IMR-90 (cell line): ENCODE data around the gene ADSS1. TPM values are rescaled to one million over a fixed set of nuclear protein-coding genes. Genes with fewer than 3 reads are reported as not detected.

Experiments
- ATAC-seq: fragments of 200-7000 bp; cut with Tn5 transposase; 2 replicates; pipeline ENCODE4 v1.9.1; 2020; ENCODE audit warnings: low read depth, mild to moderate bottlenecking, moderate library complexity
- BruUV-seq: library from RNA; stranded (reverse); fragments of 400-500 nt; replicated peaks from 2 replicates; lab custom pipeline; 2021; lab: Mats Ljungman, UMichigan
- CTCF ChIA-PET: fragments of 300-600 bp; formaldehyde crosslinking; extraction: SDS; loops from one replicate; lab custom pipeline; 2021; ENCODE audit warnings: antibody characterized with exemption; lab: Yijun Ruan, JAX
- POLR2A ChIA-PET: fragments of 300-600 bp; sonication (Branson Sonifier 250); formaldehyde crosslinking; loops from one replicate; lab custom pipeline; 2022; ENCODE audit warnings: antibody characterized with exemption; ENCODE audit not compliant: unreplicated experiment; lab: Charles Lee
- DNase-seq: peaks from one replicate; pipeline ENCODE4 v3.0.0; 2013
- H2AFZ ChIP-seq: replicated peaks from 2 replicates; pipeline ENCODE3; 2013; ENCODE audit warnings: low read length, mild to moderate bottlenecking; ENCODE audit not compliant: poor library complexity
- H2AK5ac ChIP-seq: 2 replicates; pipeline ENCODE4 v1.6.1; 2013; ENCODE audit warnings: low read depth, low read length, inconsistent platforms
- H2AK9ac ChIP-seq: replicated peaks from 2 replicates; pipeline ENCODE3; 2013; ENCODE audit warnings: mild to moderate bottlenecking, low read depth, low read length, moderate library complexity; ENCODE audit not compliant: poor library complexity
- H2BK120ac ChIP-seq: 2 replicates; pipeline ENCODE4 v1.6.1; 2013; ENCODE audit warnings: low read depth, low read length, inconsistent platforms
- H2BK15ac ChIP-seq: 3 replicates; pipeline ENCODE4 v1.6.1; 2013; ENCODE audit warnings: low read depth, low read length, inconsistent platforms
- H2BK20ac ChIP-seq: 2 replicates; pipeline ENCODE4 v1.6.1; 2013; ENCODE audit warnings: low read depth, mild to moderate bottlenecking, inconsistent platforms, low read length, moderate library complexity
- H2BK5ac ChIP-seq: 2 replicates; pipeline ENCODE4 v1.6.1; 2013; ENCODE audit warnings: mild to moderate bottlenecking, low read depth, low read length, inconsistent platforms; ENCODE audit not compliant: poor library complexity, severe bottlenecking
- H3K14ac ChIP-seq: replicated peaks from 2 replicates; pipeline ENCODE4 v1.6.1; 2013; ENCODE audit warnings: low read depth, low read length, inconsistent platforms
- H3K18ac ChIP-seq: 2 replicates; pipeline ENCODE4 v1.6.1; 2013; ENCODE audit warnings: low read depth, low read length, control low read depth
- H3K23ac ChIP-seq: 2 replicates; pipeline ENCODE4 v1.6.1; 2013; ENCODE audit warnings: low read depth, low read length, inconsistent platforms
- H3K27ac ChIP-seq: 2 replicates; pipeline ENCODE4 v1.5.1; 2013; ENCODE audit warnings: mild to moderate bottlenecking, control low read depth, low read length; ENCODE audit not compliant: insufficient read depth
- H3K27me3 ChIP-seq: 2 replicates; pipeline ENCODE4 v1.6.1; 2013; ENCODE audit warnings: low read length; ENCODE audit not compliant: control insufficient read depth, insufficient read depth
- H3K36me3 ChIP-seq: 2 replicates; pipeline ENCODE4 v1.6.1; 2013; ENCODE audit warnings: low read length, mixed read lengths; ENCODE audit not compliant: control insufficient read depth, insufficient read depth
- H3K4ac ChIP-seq: 2 replicates; pipeline ENCODE4 v1.6.1; 2013; ENCODE audit warnings: low read depth, low read length, inconsistent platforms
- H3K4me1 ChIP-seq: 2 replicates; pipeline ENCODE4 v1.6.1; 2013; ENCODE audit warnings: low read length, mixed read lengths; ENCODE audit not compliant: control insufficient read depth, insufficient read depth
- H3K4me2 ChIP-seq: 2 replicates; pipeline ENCODE4 v1.6.1; 2013; ENCODE audit warnings: low read depth, mild to moderate bottlenecking, control low read depth, low read length, moderate library complexity
- H3K4me3 ChIP-seq: 2 replicates; pipeline ENCODE4 v1.5.1; 2013; ENCODE audit warnings: low read depth, mild to moderate bottlenecking, control low read depth, low read length, moderate library complexity; ENCODE audit not compliant: insufficient read depth
- H3K56ac ChIP-seq: 2 replicates; pipeline ENCODE4 v1.6.1; 2013; ENCODE audit warnings: low read length, inconsistent platforms; ENCODE audit not compliant: insufficient read depth; ENCODE audit errors: extremely low read depth
- H3K79me1 ChIP-seq, 2 experiments: 2 replicates each; pipeline ENCODE4 v1.6.1; 2013; ENCODE audit warnings: low read length in 2 of 2, inconsistent platforms in 1 of 2, low read depth in 1 of 2
- H3K9ac ChIP-seq: 2 replicates; pipeline ENCODE4 v1.6.1; 2013; ENCODE audit warnings: low read depth, low read length, control low read depth
- H3K9me1 ChIP-seq: 2 replicates; pipeline ENCODE4 v1.6.1; 2013; ENCODE audit warnings: low read length, inconsistent platforms; ENCODE audit not compliant: insufficient read depth
- H3K9me3 ChIP-seq: 2 replicates; pipeline ENCODE4 v1.6.1; 2013; ENCODE audit warnings: low read length; ENCODE audit not compliant: control insufficient read depth, insufficient read depth
- H4K20me1 ChIP-seq: 2 replicates; pipeline ENCODE4 v1.6.1; 2013; ENCODE audit warnings: low read length, inconsistent platforms; ENCODE audit not compliant: insufficient read depth
- H4K5ac ChIP-seq: 2 replicates; pipeline ENCODE4 v1.6.1; 2013; ENCODE audit warnings: mild to moderate bottlenecking, low read depth, low read length, control low read depth
- H4K8ac ChIP-seq, 2 experiments: 2 replicates each; pipeline ENCODE4 v1.6.1; 2013; ENCODE audit warnings: low read depth in 2 of 2, low read length in 2 of 2, control low read depth in 1 of 2, inconsistent platforms in 1 of 2
- H4K91ac ChIP-seq: 2 replicates; pipeline ENCODE4 v1.6.1; 2013; ENCODE audit warnings: low read depth, low read length, inconsistent platforms; ENCODE audit not compliant: insufficient read depth
- CEBPB ChIP-seq: IDR thresholded peaks from 2 replicates; pipeline ENCODE4 v1.6.1; 2012; ENCODE audit warnings: low read depth, low read length, improper control_type of control experiment
- FOS ChIP-seq: fragments of 150-350 bp; IDR thresholded peaks from 2 replicates; pipeline ENCODE4 v1.6.1; 2016; ENCODE audit warnings: low read depth, low read length
- MAZ ChIP-seq: IDR thresholded peaks from 2 replicates; pipeline ENCODE4 v1.6.1; 2012; ENCODE audit warnings: low read depth, mild to moderate bottlenecking, low read length, improper control_type of control experiment, moderate library complexity, borderline replicate concordance
- MXI1 ChIP-seq: IDR thresholded peaks from 2 replicates; pipeline ENCODE4 v1.6.1; 2012; ENCODE audit warnings: low read depth, mild to moderate bottlenecking, low read length, moderate library complexity, borderline replicate concordance
- NFE2L2 ChIP-seq: fragments of 150-350 bp; IDR thresholded peaks from 2 replicates; pipeline ENCODE4 v1.6.1; 2016; ENCODE audit warnings: low read depth, mild to moderate bottlenecking, low read length
- RCOR1 ChIP-seq: IDR thresholded peaks from 2 replicates; pipeline ENCODE4 v1.6.1; 2012; ENCODE audit warnings: mild to moderate bottlenecking, low read length, improper control_type of control experiment; ENCODE audit not compliant: insufficient replicate concordance
- RFX5 ChIP-seq: IDR thresholded peaks from 2 replicates; pipeline ENCODE4 v1.8.0; 2012; ENCODE audit warnings: low read depth, mild to moderate bottlenecking, low read length, moderate library complexity
- WGBS, 2 experiments: methylation state at CpG; one replicate each; pipeline versions ENCODE4 v1.1.5 to v1.1.7; 2013; ENCODE audit warnings: missing lambda C conversion rate in 2 of 2; ENCODE audit not compliant: insufficient read length in 1 of 2; ENCODE audit errors: extremely low coverage in 2 of 2; 5-methylcytosine and 5-hydroxymethylcytosine counted together
- dilution Hi-C: fragments of 300-500 bp; cut with HindIII; formaldehyde crosslinking; loops from one replicate; pipeline ENCODE4 v1.14.3; 2018; ENCODE audit warnings: low sequenced_read_pairs; ENCODE audit not compliant: unreplicated experiment
- in situ Hi-C: fragments of 300-500 bp; cut with MboI; formaldehyde crosslinking; loops from 3 replicates; pipeline ENCODE4 v1.14.3; 2019; ENCODE audit warnings: low sequenced_read_pairs, inconsistent platforms, mixed read lengths
- intact Hi-C: fragments of 100-400 bp; cut with micrococcal nuclease; formaldehyde crosslinking; loops from 2 replicates; pipeline ENCODE4 v1.10.0; 2022
- polyA plus RNA-seq, 3 experiments: library from polyadenylated mRNA; depleted of rRNA; stranded (reverse); fragments of >200 nt; gene quantifications; 2 replicates each; pipeline ENCODE4 v1.2.3, GENCODE V29; 2012; ENCODE audit warnings: low replicate concordance in 1 of 3
- total RNA-seq: library from RNA; depleted of rRNA; stranded (reverse); fragments of >200 nt; gene quantifications from 2 replicates; pipeline ENCODE4 v1.2.3, GENCODE V29; 2012

Gene ADSS1
- total and polyA plus RNA-seq, 2 of the 4 experiments (the other 2 are of a cell fraction): 1.8 to 5.2 TPM

GRCh38 chr14:104758981-104759969 is 35.2 kb downstream of the ADSS1 start:
- no peak for ATAC-seq
- Histone ChIP-seq H3K27me3 (no peaks in the 10 kb centered on the region), H3K27ac (no peak overlapping the region), H3K4me1 (peaks cover 4% of the 10 kb centered on the region; the same call in 1 of the 2 replicates), H2AFZ (no peak overlapping the region), H3K56ac (no peak overlapping the region), H3K23ac (no peak overlapping the region), H2AK5ac (no peak overlapping the region), H3K4ac (no peak overlapping the region), H2BK15ac (no peak overlapping the region), H4K5ac (no peak overlapping the region), H3K18ac (no peak overlapping the region), H4K20me1 (peaks cover 45% of the 10 kb centered on the region), H4K91ac (no peak overlapping the region), H3K9me3 (no peaks in the 10 kb centered on the region), H3K9me1 (no peaks in the 10 kb centered on the region), H2AK9ac (no peak overlapping the region), H3K14ac (no peak overlapping the region), H3K36me3 (peaks cover 39% of the 10 kb centered on the region), H2BK120ac (no peak overlapping the region), H3K4me3 (no peak overlapping the region), H4K8ac (no peak overlapping the region), H3K4me2 (no peak overlapping the region), H3K9ac (no peak overlapping the region), H3K79me1 (peaks cover 8 to 53% of the 10 kb centered on the region in 2 experiments; a peak in 2 of 4 replicates), H2BK20ac (no peak overlapping the region), H2BK5ac (no peak overlapping the region)
- TF ChIP-seq MXI1: no peak
- TF ChIP-seq NFE2L2: no peak
- no peak for TF ChIP-seq CEBPB
- no peak for TF ChIP-seq MAZ
- TF ChIP-seq RCOR1: no peak
- no peak for TF ChIP-seq RFX5
- no peak for TF ChIP-seq FOS
- no peak for DNase-seq
- intact Hi-C loops: no loop called here
- WGBS, 2 experiments: 88% methylated on average over 12 of the region's 30 CpGs; no CpG with 5 or more reads in 1 of the 2 experiments
- in situ Hi-C loops: no loop called here
- ChIA-PET POLR2A (interaction anchor here (0.6 kb wide), 1 partner anchor 98 kb away, joined by 3 read pairs; no protein-coding TSS in a partner anchor), CTCF (no interaction called here)
- no TSS peak for BruUV-seq
- dilution Hi-C loops: no loop called here
